ENCODE results near the gene RSKR.
"Not testable (repeated sequence)": the region's sequence is repeated elsewhere in the genome, so short reads cannot be mapped to it uniquely, and the experiment has no call there.

Gene RSKR

GRCh38 chr17:28577466-28577824, 36.5 kb downstream of the RSKR start:
- DNase-seq (ENCODE audit: low read depth) = no peak

- DNase-seq (ENCODE audit: low read depth) = peak; percentile 76
Observed at GRCh38 chr17:28576758-28577465, 37.1 kb downstream of the RSKR start, which contains the start of gene ALDOC. TSS of gene ALDOC (minus strand) at chr17:28576895. CDS start at chr17:28575532, 1,363 bp downstream.

- DNase-seq (ENCODE audit: low read depth) = not testable (repeated sequence)
Observed at GRCh38 chr17:28576016-28576415, 38.0 kb downstream of the RSKR start.

- DNase-seq (ENCODE audit: low read depth) = no peak
Observed at GRCh38 chr17:28575126-28575795, 38.7 kb downstream of the RSKR start.

- DNase-seq (ENCODE audit: low read depth) = no peak
Observed at GRCh38 chr17:28574526-28574925, 39.5 kb downstream of the RSKR start.

DNA sequence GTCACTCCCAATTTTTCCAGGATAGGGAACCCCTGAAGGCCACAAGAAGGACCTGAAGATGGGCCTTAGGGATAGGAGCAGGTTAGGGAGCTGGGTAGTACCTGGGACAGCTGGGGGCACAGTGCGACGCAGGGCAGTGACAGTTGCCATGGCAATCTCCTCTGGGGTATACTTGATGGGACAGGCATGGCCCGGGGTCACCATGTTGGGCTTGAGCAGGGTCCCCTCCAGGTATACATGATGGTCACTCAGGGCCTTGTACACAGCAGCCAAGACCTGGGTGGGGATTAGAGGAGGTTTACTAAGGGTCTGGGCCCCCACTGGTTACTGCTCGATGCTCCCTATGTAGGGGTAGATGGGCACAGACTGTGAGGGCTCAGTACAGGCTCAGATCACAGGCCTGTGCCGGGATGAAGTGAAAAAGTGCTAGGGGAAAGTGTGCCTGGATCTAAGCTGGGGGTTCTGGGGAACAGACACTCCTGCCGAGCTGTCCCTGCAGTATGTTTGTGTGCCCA, 40.0 kb downstream of the RSKR start:
- no peak for DNase-seq (ENCODE audit: low read depth)

- DNase-seq (ENCODE audit: low read depth) = no peak
Observed at GRCh38 chr17:28573521-28573920, 40.5 kb downstream of the RSKR start.

GRCh38 chr17:28573040-28573380, 41.0 kb downstream of the RSKR start:
- no peak for DNase-seq (ENCODE audit: low read depth)

DNA sequence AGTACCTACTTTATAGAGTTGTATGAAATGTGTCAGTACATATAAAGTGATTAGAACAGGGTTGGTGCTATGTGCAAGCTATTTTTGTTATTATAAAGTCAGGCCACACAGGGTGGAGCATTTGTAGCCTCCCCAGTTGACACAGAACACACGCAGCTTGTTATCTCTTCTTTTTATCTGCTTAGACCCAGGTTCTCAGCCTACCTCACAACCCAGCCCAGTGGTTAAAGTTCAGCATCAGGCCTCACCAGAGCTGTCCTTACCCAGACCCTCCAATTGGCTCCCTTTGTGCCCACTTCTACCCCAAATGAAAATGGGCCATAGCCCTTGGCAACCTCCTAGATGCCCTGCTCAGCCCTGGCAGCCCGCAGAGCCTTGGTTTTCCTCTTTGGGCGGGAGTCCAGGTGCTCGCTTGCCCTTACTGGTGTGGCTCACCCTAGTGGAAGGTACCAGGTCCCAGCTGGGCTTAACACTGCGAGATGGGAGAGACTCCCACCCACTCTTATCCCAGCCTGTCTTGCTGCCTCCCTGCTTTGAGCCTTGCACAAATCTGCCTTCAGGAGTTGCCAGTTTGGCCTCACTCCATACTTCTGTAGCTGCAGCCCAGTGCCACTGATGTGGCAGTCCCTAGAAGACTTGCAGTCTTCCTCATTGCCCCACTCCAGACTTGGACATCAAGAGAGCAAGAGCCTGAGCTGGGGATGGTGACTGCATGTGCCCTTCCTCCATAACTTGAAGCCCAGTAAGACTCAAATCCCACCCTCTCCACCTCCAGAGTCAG, 41.5 kb downstream of the RSKR start:
- no peak for DNase-seq (ENCODE audit: low read depth)

GRCh38 chr17:28571361-28572122, 42.4 kb downstream of the RSKR start, which contains the start of gene PIGS:
TSS of gene PIGS (minus strand) at chr17:28571524. CDS start at chr17:28571496, 28 bp downstream.
- DNase-seq (ENCODE audit: low read depth) = peak; percentile 73

DNA sequence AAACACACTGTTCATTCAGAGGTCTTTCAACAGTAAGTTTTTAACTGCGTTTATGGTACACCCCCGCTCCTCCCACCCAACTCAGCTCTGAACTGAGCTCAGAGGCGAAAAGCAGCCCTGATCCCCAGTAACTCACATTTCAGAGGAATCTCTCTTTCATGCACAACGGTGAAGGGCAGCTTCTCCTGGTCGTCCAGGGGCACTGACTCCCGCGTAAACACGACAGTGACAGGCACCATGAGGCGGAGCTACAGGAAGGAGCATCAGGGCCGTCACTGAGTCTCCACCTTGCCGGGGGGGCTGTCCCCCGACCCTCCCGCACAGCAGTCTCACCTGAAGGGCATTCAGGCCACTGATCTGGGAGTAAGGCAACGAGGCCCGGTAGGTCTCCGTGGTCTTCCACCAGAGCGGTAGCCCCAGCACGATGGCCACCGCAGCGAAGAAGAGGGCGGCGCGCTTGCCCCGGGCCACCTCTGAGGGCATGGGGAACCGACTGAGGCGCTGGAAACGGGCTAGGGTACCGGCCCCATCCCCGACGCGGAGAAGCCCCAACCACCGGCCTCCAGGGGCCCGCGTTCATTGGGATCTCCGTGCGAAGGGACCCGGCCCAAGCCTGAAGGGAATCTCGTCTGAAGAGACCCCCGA, 43.1 kb downstream of the RSKR start:
- no peak for DNase-seq (ENCODE audit: low read depth)

- no peak for DNase-seq (ENCODE audit: low read depth)
Observed at GRCh38 chr17:28569446-28569845, 44.5 kb downstream of the RSKR start.

DNA sequence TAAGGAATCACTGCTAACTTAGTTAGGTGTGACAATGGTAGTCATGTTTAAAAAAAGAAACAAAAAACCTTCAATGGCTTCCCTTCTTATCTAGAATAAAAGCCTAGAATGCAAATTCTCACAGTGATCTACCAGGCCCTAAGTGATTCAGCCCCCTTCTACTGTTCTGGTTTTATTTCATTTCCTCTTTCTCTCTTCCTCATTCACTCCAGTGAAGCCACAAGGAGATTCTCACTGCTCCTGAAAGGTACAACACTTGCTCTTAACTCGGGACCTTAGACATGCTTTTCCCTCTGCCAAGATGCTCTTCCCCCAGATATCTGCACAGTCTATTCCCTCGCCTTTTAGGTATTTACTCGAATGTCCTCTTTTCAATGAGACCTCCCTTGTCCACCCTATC, 46.4 kb downstream of the RSKR start:
- DNase-seq (ENCODE audit: low read depth) = no peak

DNA sequence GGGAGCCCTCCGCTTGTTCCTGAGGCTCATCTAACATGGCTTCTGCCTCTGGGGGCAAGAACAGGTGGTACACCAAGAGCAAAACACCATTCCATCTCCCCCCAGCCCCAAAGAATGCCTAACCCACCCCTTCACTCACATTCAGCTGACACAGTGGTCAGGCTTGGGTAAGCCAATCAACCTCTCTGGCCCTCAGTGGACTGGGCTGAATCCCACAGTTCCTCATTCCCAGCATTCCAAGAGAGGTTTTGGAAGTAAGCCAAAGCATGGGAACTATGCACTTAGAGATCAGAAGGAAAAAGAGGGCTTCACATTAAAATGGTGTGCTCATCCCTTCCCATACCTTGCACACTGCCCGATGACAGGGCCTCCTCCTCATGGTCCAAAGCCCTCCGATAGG, 50.5 kb downstream of the RSKR start:
- DNase-seq (ENCODE audit: low read depth) = no peak

Data from stromal cell of bone marrow (primary cell).